Measurements from ENCODE around the gene GRAMD1A. TPM values are rescaled to one million over a fixed set of nuclear protein-coding genes. Genes with fewer than 3 reads are reported as not detected.

GRAMD1A gene
- polyA plus RNA-seq = 10 to 100 TPM in 1 of 3 donors, 1 to 10 TPM in 2; 6.7 to 19.1 (median 7.8) TPM

DNA sequence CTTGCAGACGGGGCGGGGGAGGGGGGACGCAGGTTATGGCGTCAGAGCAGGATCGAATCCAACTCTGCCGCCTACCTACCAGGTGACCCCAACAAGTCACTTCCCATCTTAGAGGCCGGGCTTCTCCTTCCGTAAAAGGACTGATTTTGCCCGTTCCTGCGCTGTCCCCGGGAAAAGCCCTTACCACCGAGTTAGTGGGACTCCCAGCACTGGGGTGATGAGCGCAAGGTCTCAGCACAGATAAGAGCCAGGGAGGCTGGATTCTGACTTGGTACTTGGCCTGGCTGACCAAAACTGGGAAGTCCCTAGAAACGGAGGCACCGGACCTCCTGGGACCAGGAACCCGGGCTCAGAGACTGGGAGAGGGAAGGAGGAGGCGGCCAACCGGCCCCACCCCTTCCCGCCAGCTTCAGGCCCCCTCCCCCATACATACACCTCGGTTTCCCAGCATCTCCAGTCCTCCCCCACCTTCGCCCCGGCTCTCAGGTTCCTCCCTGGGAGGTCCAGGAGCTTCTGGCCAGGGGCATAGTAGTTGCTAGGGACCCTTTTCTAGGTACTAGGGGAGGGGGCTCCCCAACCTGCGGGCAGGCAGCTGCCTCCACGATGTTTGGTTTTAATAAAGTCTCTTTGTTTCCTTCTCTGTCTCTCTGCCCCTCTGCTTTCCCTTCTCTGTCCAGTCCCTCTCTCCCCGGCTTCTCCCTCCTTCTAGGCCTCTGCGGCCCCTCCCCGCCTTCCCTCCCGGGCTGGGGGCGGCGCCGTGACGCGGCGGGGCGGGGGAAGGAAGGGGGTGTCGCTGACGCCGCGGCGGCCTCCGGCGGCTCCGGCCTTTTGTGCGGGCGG, at the start of gene GRAMD1A:
Gene GRAMD1A (plus strand): TSS at position 826 of the 840 bp plus-strand sequence. CDS start 156 bp downstream, outside the sequence.
- H3K27ac Mint-ChIP-seq = peak within 1 kb of the TSS; percentile 87 to 99 (median 95)
- H3K4me1 Mint-ChIP-seq = peaks cover 55 to 60% of the 10 kb centered on the region in 2 donors
- peak; percentile 73 to 76 (median 74) for DNase-seq
- H3K36me3 Mint-ChIP-seq = no peaks in the 10 kb centered on the region
- peak within 1 kb of the TSS; percentile 91 to 98 (median 94) for H3K4me3 Mint-ChIP-seq
- H3K9me3 Mint-ChIP-seq = peaks cover 0 to 2% (median 0%) of the 10 kb centered on the region in 6 donors
- peaks cover 0 to 14% (median 5%) of the 10 kb centered on the region in 3 donors for H3K27me3 Mint-ChIP-seq (ENCODE audit: low read depth in 3 of 3)

DNA sequence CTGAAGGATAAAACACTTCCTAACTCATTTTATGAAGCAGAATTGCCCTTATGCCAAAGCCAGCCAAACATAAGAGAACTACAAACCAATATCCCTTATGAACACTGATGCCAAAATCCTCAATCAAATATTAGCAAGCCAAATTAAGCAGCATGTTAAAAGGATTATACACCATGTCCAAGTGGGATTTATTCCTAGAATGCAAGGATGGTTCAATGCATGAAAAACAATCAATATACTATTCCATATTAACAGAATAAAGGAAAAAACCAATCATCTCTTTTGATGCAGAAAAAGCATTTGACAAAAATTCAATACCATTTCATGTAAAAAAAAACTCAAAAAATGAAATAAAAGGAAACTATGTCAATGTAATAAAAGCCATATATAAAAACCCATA, 47.0 kb upstream of the GRAMD1A start:
- Mint-ChIP-seq H3K4me1 (peaks cover 2 to 7% of the 10 kb centered on the region in 2 donors), H3K9me3 (peaks cover 41 to 92% (median 84%) of the 10 kb centered on the region in 6 donors), H3K4me3 (no peak overlapping the region), H3K36me3 (peaks cover 70 to 78% (median 76%) of the 10 kb centered on the region in 3 donors), H3K27me3 (ENCODE audit: low read depth in 3 of 3) (peaks cover 0 to 6% (median 5%) of the 10 kb centered on the region in 3 donors), H3K27ac (no peak overlapping the region)
- DNase-seq = no peak

DNA sequence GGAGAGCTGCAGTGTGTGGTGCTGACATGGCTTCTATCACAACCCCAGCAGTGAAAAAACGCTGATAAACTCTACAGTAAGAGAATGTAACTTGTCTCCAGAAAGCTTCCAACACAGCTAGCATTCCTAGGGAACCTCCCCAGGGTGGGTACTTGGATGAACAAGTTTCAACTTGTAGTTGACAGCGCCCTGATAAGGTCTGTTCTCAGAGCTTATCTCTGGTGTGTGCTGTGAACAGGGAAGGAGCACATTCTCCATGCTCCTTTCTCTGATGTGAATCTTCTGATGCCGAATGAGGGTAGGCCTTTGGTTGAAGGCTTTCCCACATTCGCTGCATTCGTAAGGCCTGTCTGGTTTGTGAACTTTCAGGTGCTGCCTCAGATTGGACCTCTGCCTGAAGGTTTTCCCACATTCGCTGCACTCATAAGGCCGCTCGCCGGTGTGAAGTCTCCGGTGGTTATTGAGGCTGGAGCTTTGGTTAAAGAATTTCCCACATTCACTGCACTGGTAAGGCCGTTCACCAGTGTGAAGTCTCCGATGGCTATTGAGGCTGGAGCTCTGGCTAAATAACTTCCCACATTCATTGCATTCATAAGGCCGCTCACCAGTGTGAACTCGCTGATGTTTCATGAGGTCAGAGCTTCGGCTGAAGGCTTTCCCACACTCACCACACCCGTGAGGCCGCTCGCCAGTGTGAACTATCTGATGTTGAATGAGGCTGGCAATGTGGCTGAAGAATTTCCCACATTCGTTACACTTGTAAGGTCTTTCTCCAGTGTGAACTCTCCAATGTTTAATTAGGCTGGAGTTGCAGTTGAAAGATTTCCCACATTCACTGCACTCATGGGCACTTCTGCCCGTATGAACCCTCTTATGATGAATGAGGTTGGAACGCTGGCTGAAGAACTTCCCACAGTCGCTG, 42.0 kb upstream of the GRAMD1A start:
- H3K4me3 Mint-ChIP-seq = no peak overlapping the region
- peaks cover 2 to 11% (median 2%) of the 10 kb centered on the region in 3 donors for H3K27me3 Mint-ChIP-seq (ENCODE audit: low read depth in 3 of 3)
- peaks cover 83 to 89% (median 86%) of the 10 kb centered on the region in 3 donors for H3K36me3 Mint-ChIP-seq
- H3K4me1 Mint-ChIP-seq = peaks cover 25 to 34% of the 10 kb centered on the region in 2 donors
- H3K27ac Mint-ChIP-seq = no peak overlapping the region
- H3K9me3 Mint-ChIP-seq = peaks cover 70 to 95% (median 93%) of the 10 kb centered on the region in 6 donors
- no peak for DNase-seq

DNA sequence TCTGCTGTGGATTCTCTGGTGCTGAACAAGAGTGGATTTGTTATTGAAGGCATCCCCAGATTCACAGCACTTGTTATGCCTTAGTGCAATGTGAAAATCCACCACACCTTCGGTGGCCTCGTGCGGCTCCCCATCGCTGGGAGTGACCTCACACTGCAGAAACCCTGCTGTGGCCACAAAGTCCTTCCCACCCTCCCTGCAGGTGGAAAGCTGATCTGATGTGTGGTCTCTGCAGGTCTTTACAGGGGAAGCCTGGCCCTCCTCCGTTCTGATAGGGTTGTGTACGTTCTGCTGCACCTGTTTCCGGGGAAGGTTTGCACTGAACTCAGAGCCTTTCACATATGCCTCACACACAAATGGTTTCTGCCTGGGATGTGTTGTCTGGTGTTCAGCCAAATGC, 41.1 kb upstream of the GRAMD1A start:
- Mint-ChIP-seq H3K9me3 (peaks cover 61 to 88% (median 85%) of the 10 kb centered on the region in 6 donors), H3K36me3 (peaks cover 75 to 81% (median 78%) of the 10 kb centered on the region in 3 donors), H3K27me3 (ENCODE audit: low read depth in 3 of 3) (peaks cover 2 to 12% (median 5%) of the 10 kb centered on the region in 3 donors), H3K4me3 (no peak overlapping the region), H3K4me1 (peaks cover 28 to 38% of the 10 kb centered on the region in 2 donors), H3K27ac (no peak overlapping the region)
- DNase-seq = no peak

DNA sequence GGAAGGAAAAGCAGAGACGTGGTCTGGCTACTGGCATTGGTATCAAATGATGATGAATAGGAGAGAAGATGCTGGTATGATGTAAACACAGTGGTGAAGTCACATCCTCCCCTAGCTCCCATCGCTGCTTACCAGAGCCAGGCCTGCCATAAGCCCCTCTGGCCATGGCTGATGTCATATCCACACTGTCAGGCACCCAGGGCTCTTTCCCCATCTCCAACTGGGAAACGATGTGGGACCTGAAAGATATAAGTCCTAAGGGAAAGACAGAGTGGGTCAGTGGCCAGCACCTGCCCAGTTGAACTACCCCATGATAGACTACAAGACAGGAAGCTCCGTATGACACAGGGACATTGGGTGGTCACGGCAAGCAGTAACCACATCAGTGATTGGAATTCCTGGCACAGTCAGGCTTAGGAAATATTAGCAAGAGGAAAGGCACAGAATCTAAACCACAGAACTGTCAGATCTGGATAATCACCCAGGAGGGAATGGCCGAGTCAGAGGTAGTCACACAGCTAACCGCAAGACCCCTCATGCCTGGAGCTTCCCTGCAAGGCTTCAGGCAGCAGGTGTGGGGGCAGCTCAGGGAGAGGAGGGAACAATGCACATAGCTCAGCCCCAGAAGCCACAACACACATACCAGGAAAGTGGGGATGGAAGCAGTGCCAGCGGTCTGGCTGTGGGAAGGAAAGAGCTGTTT, 39.9 kb upstream of the GRAMD1A start:
- H3K27ac Mint-ChIP-seq = peak overlapping the region in 2 of 6 donors; percentile 18 to 79
- peaks cover 60 to 80% (median 77%) of the 10 kb centered on the region in 6 donors for H3K9me3 Mint-ChIP-seq
- DNase-seq = no peak
- peak overlapping the region; percentile 28 to 69 (median 47) for H3K4me3 Mint-ChIP-seq
- peaks cover 31 to 38% of the 10 kb centered on the region in 2 donors for H3K4me1 Mint-ChIP-seq
- H3K36me3 Mint-ChIP-seq = peaks cover 70 to 76% (median 72%) of the 10 kb centered on the region in 3 donors
- H3K27me3 Mint-ChIP-seq (ENCODE audit: low read depth in 3 of 3) = peaks cover 2 to 8% (median 5%) of the 10 kb centered on the region in 3 donors

DNA sequence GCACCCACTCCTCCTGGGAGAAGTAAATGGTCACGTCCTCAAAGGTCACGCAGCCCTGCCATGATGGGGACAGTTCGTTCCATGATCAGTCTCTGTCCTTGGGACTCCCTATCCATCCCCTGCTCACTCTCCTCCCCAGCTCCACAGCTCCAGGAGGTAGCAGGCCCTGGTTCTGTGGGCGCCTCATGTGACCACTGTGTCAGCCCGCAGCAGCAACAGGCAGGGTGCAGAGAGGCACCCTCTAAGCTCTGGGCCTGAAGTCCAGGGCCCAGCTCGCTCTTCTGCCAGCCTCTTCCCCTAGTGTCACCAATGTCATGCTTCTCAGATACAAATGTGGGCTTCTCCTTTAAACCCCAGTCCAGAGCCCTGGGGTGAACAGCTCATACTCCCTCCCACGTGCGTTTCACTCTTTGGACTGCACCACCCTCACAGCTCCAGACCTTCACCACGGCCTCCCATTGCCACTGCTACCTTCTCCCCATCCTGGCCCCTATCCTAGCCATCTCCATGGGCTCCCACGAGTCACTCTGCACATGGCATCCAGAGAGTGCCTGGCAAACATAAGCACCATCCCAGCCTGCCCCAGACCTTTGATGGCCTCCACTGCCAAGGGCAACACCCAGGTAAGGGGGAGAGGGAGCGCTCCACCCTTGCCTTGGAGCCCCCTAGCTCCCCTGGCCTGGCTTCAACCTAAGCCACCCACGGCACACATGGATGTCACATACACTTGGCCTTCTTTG, 39.0 kb upstream of the GRAMD1A start:
- H3K4me1 Mint-ChIP-seq = peaks cover 31 to 38% of the 10 kb centered on the region in 2 donors
- H3K27ac Mint-ChIP-seq = peak overlapping the region in 5 of 6 donors; percentile 34 to 93 (median 90)
- H3K9me3 Mint-ChIP-seq = peaks cover 53 to 76% (median 69%) of the 10 kb centered on the region in 6 donors
- peaks cover 64 to 68% (median 68%) of the 10 kb centered on the region in 3 donors for H3K36me3 Mint-ChIP-seq
- no peak for DNase-seq
- H3K4me3 Mint-ChIP-seq = peak overlapping the region in 4 of 5 donors; percentile 50 to 98 (median 97)
- H3K27me3 Mint-ChIP-seq (ENCODE audit: low read depth in 3 of 3) = peaks cover 2 to 8% (median 5%) of the 10 kb centered on the region in 3 donors

DNA sequence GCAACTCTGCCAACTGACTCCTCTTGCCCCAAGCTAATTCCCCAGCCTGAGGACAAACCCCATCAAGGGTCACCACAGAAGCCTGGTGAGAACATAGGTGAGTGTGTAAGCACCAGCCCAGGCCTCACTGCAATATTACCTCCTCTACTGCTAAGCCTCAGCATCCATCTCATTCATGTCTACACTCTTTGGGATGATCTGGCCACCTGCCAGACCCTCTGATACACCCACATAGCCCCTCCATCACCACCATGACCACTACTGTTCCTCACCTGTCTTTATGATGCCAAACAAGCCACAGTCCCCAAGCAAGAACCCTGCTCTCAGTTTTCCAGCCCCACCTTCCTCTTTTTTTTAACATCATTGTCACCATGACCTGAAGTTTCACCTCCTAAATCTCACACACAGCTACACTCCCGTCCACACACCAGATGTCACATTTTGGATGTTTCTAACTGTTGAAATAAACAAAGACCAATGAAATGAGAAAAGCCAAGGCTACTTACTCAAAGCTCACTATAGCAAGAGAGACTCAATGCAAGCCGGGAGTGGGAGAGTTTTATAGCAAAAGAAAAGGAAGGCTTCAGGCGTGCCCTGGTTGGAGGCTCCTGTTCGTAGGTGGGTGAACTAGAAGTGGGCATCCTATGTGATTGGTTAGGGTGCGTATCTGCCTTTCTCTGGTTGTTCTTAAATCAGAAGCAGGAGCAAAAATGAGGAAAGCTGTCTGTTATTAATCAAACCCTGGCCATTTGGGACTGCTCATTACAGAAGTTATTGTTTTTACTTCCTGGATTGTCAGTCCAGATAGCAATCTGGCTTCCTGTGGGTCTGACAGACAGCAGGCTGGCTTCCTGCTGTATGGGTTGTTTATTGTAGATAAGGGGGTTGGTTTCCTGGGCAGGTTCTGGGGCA, 38.1 kb upstream of the GRAMD1A start:
- H3K4me1 Mint-ChIP-seq = peaks cover 31 to 38% of the 10 kb centered on the region in 2 donors
- H3K9me3 Mint-ChIP-seq = peaks cover 45 to 67% (median 60%) of the 10 kb centered on the region in 6 donors
- DNase-seq = peak; percentile 30 to 41 (median 40)
- H3K4me3 Mint-ChIP-seq = peak overlapping the region; percentile 90 to 98 (median 97)
- peak overlapping the region; percentile 88 to 95 (median 92) for H3K27ac Mint-ChIP-seq
- H3K36me3 Mint-ChIP-seq = peaks cover 55 to 60% (median 59%) of the 10 kb centered on the region in 3 donors
- peaks cover 2 to 8% (median 5%) of the 10 kb centered on the region in 3 donors for H3K27me3 Mint-ChIP-seq (ENCODE audit: low read depth in 3 of 3)

DNA sequence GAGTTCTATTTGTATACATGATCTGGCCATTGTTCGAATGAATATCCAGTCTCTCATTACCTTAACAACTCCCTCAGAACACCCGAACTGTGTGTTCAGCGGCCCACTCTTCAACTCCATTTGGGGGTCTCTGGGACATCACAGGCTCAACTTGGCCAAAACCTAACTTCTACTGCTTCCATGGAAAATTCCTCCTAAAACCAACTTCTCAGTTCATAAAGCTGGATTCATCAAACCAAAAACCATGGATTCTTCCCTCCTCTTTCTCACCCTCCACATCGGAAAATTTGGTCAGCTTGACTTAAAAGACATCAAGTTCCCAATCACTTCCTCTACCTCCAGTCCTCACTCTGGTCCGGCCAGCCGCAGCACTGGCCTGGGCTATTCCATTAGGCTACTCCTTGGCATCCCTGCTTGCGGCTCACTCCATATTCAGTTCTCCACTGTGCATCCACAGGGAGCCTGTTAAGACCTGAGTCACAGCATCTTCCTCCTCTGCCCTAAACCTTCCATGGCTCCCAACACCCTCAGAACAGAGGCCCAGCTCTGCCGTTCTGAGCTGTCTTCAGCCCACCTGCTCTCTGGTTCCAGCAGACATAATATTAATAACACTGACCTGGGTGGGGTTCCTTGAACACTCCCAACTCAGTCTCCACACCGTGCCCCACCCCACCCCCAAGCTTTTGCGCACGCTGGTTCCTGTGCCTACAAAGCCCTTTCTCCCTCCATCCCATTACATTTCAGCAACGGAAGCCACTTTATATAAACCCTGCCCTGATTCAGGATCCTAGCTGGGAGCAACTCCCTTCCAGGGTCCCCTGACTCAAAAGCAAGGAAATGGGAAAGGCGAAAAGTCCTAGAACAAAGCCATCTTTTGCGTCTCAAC, 37.2 kb upstream of the GRAMD1A start:
- DNase-seq = no peak
- Mint-ChIP-seq H3K36me3 (peaks cover 50 to 53% (median 53%) of the 10 kb centered on the region in 3 donors), H3K4me3 (peak overlapping the region; percentile 90 to 98 (median 97)), H3K4me1 (peaks cover 31 to 38% of the 10 kb centered on the region in 2 donors), H3K27me3 (ENCODE audit: low read depth in 3 of 3) (peaks cover 2 to 8% (median 5%) of the 10 kb centered on the region in 3 donors), H3K9me3 (peaks cover 42 to 59% (median 53%) of the 10 kb centered on the region in 6 donors), H3K27ac (peak overlapping the region; percentile 88 to 95 (median 92))

DNA sequence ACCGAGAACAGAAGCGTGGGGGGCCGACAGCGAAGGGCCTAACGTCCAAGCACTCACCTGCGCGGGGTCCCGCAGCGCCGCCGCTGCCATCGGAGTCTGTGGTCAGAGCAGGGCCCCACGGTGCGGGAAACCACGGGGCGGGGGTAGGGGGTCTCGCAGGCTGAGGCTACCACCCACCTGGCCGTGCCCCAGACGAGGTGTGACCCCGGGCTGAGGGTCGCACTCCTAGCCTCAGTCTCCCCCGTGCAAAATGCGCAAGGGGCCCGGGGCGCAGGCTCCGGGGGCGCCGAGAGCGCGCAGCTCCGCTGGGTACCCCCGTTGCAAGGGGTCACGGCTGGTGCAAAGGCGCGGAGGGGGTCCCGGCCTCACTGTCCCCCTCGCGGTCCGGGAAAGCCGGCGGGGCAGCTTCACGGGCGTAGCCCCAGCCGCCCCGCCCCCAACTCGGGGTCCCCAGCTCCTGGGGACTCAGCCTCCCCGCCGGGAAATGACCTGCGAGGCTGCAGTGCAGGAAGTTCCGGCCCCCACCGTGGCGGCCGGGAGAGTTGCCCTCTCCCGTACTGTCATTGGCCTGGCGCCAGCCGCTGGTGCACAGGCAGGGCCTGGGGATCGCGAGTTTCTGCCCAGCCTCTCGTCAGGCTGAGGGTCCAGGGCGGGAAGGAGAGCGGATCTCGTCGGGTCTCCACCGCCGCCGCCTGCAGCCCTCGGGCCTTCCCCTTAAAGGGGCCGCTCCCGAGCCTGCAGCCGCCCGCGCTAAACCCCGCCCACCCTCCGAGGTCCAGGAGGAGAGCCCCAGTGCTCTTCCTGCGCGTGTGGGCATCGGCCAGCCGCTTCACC, 36.3 kb upstream of the GRAMD1A start, which contains the start of gene ZNF792:
Gene ZNF792 (minus strand): TSS at position 657 of the 834 bp plus-strand sequence. CDS start 567 bp downstream, at position 90.
- Mint-ChIP-seq H3K27me3 (ENCODE audit: low read depth in 3 of 3) (peaks cover 2 to 8% (median 5%) of the 10 kb centered on the region in 3 donors), H3K27ac (peak within 1 kb of the TSS; percentile 88 to 95 (median 92)), H3K9me3 (peaks cover 37 to 50% (median 45%) of the 10 kb centered on the region in 6 donors), H3K4me1 (peaks cover 31 to 38% of the 10 kb centered on the region in 2 donors), H3K36me3 (peaks cover 42 to 46% (median 45%) of the 10 kb centered on the region in 3 donors), H3K4me3 (peak within 1 kb of the TSS; percentile 90 to 98 (median 97))
- DNase-seq = peak; percentile 52 to 54 (median 54)

DNA sequence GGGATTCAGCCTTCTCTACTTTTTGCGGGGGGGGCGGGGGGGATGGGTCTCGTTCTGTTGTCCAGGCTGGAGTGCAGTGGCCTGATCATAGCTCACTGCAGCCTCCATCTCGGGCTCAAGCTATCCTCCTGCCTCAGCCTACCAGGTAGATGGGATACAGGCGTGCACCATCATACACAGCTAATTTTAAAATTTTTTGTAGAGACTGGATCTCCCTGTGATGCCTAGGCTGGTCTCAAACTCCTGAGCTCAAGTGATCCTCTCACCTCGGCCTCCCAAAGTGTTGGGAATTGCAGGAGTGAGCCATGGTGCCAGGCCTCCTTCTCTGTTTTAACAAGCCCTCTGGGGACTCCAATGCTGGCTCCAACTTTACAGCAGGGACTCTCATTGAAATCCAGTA, 35.5 kb upstream of the GRAMD1A start:
- Mint-ChIP-seq H3K9me3 (peaks cover 30 to 42% (median 37%) of the 10 kb centered on the region in 6 donors), H3K36me3 (peaks cover 34 to 38% (median 37%) of the 10 kb centered on the region in 3 donors), H3K27ac (peak overlapping the region in 2 of 6 donors; percentile 46 to 67), H3K27me3 (ENCODE audit: low read depth in 3 of 3) (peaks cover 2 to 8% (median 5%) of the 10 kb centered on the region in 3 donors), H3K4me1 (peaks cover 31 to 36% of the 10 kb centered on the region in 2 donors), H3K4me3 (peak overlapping the region; percentile 69 to 83 (median 79))
- DNase-seq = no peak
